Ascending aorta (tissue), 2 donors: ENCODE data around the gene FN3KRP. TPM values are rescaled to one million over a fixed set of nuclear protein-coding genes. Genes with fewer than 3 reads are reported as not detected.

ENCODE experiments used
- DNase-seq, 2 donors: peaks; one replicate each; pipeline ENCODE4 v3.0.0-alpha.2; 2019; ENCODE audit warnings: low spot score in 2 of 2
- H3K27ac ChIP-seq, 2 donors: fragments of 200-600 bp; sonication (generic); one replicate each; pipeline ENCODE4 v1.5.1; 2016 to 2017; ENCODE audit warnings: mild to moderate bottlenecking in 1 of 2
- H3K27me3 ChIP-seq: fragments of 200-600 bp; sonication (generic); one replicate; pipeline ENCODE4 v1.5.1; 2017
- H3K36me3 ChIP-seq, 2 donors: fragments of 200-600 bp; sonication (generic); one replicate each; pipeline ENCODE4 v1.5.1; 2016
- H3K4me1 ChIP-seq, 2 donors: fragments of 200-600 bp; sonication (generic); one replicate each; pipeline ENCODE4 v1.5.1; 2016 to 2017; ENCODE audit warnings: mild to moderate bottlenecking in 1 of 2
- H3K4me3 ChIP-seq, 2 donors: fragments of 200-600 bp; sonication (generic); one replicate each; pipeline ENCODE4 v1.5.1; 2016 to 2017; ENCODE audit warnings: mild to moderate bottlenecking in 1 of 2
- H3K9me3 ChIP-seq, 2 donors: fragments of 200-600 bp; sonication (generic); one replicate each; pipeline ENCODE4 v1.5.1; 2016
- CTCF ChIP-seq, 3 experiments: fragments of 200-600 bp in 2 of 3; fragments of 450-650 bp in 1 of 3; sonication (generic) in 2 of 3; IDR thresholded peaks; one replicate each; pipeline ENCODE4 v1.5.1; 2016 to 2019; ENCODE audit warnings: antibody characterized with exemption in 3 of 3, mild to moderate bottlenecking in 1 of 3, moderate library complexity in 1 of 3
- intact Hi-C: fragments of 100-400 bp; cut with DNase I; formaldehyde crosslinking; loops from one replicate; pipeline ENCODE4 v1.15.1; 2023
- total RNA-seq: library from RNA; depleted of rRNA; stranded (reverse); fragments of >200 nt; gene quantifications from one replicate; pipeline ENCODE4 v1.1.0, GENCODE V29; 2016

The FN3KRP gene
- total RNA-seq, 1 donor from 2014 or later, result 21.0 TPM

- no peak for DNase-seq
- H3K27me3 ChIP-seq, result no peaks in the 10 kb centered on the region
- no peaks in the 10 kb centered on the region for H3K4me1 ChIP-seq
- H3K27ac ChIP-seq, result no peak overlapping the region
- TF ChIP-seq CTCF (IDR thresholded peaks at IDR 0.05), result no peak
- no peak overlapping the region for H3K4me3 ChIP-seq
- H3K9me3 ChIP-seq, result peaks cover 0 to 7% of the 10 kb centered on the region in 2 donors
- peaks cover 0 to 2% of the 10 kb centered on the region in 2 donors for H3K36me3 ChIP-seq
- intact Hi-C loops, result no loop called here
These were observed 25.6 kb upstream of the FN3KRP start for GRCh38 chr17:82690786-82691489.

GRCh38 chr17:82691714-82692113, 24.8 kb upstream of the FN3KRP start:
- peaks cover 0 to under 1% of the 10 kb centered on the region in 2 donors for H3K4me1 ChIP-seq
- H3K4me3 ChIP-seq, result no peak overlapping the region
- DNase-seq, result no peak
- no peak overlapping the region for H3K27ac ChIP-seq
- H3K36me3 ChIP-seq, result peaks cover 0 to 2% of the 10 kb centered on the region in 2 donors
- TF ChIP-seq CTCF (IDR thresholded peaks at IDR 0.05), result no peak
- intact Hi-C loops, result no loop called here
- peaks cover 0 to 7% of the 10 kb centered on the region in 2 donors for H3K9me3 ChIP-seq
- no peaks in the 10 kb centered on the region for H3K27me3 ChIP-seq

GRCh38 chr17:82692268-82692667, 24.2 kb upstream of the FN3KRP start:
- H3K27me3 ChIP-seq, result no peaks in the 10 kb centered on the region
- no peak overlapping the region for H3K27ac ChIP-seq
- TF ChIP-seq CTCF (IDR thresholded peaks at IDR 0.05), result no peak
- peaks cover 0 to 2% of the 10 kb centered on the region in 2 donors for H3K36me3 ChIP-seq
- H3K4me1 ChIP-seq, result peaks cover under 1 to 6% of the 10 kb centered on the region in 2 donors
- peaks cover 0 to 7% of the 10 kb centered on the region in 2 donors for H3K9me3 ChIP-seq
- intact Hi-C loops, result no loop called here
- no peak overlapping the region for H3K4me3 ChIP-seq
- no peak for DNase-seq

- H3K4me1 ChIP-seq, result peaks cover 7 to 10% of the 10 kb centered on the region in 2 donors
- no peak overlapping the region for H3K4me3 ChIP-seq
- no peak for DNase-seq
- H3K36me3 ChIP-seq, result peaks cover 0 to 2% of the 10 kb centered on the region in 2 donors
- no peaks in the 10 kb centered on the region for H3K27me3 ChIP-seq
- peaks cover 0 to 7% of the 10 kb centered on the region in 2 donors for H3K9me3 ChIP-seq
- intact Hi-C loops, result no loop called here
- no peak overlapping the region for H3K27ac ChIP-seq
- TF ChIP-seq CTCF (IDR thresholded peaks at IDR 0.05), result no peak
These were observed 23.2 kb upstream of the FN3KRP start for GRCh38 chr17:82693168-82693867.

- Histone ChIP-seq H3K27me3 (no peaks in the 10 kb centered on the region), H3K9me3 (peaks cover 0 to 7% of the 10 kb centered on the region in 2 donors), H3K36me3 (peaks cover 0 to 2% of the 10 kb centered on the region in 2 donors), H3K4me1 (peaks cover 10 to 11% of the 10 kb centered on the region in 2 donors), H3K27ac (no peak overlapping the region), H3K4me3 (no peak overlapping the region)
- DNase-seq, result no peak
- TF ChIP-seq CTCF (IDR thresholded peaks at IDR 0.05), result no peak
- intact Hi-C loops, result no loop called here
These were observed 21.9 kb upstream of the FN3KRP start for GRCh38 chr17:82694647-82695046.
